Testis (tissue), 3 donors: Measurements from ENCODE around the gene KLHL9. TPM values are rescaled to one million over a fixed set of nuclear protein-coding genes. Genes with fewer than 3 reads are reported as not detected.

ENCODE experiments used
- polyA plus RNA-seq: library from polyadenylated mRNA; stranded (reverse); fragments of 350-450 nt; fragmentation: Illumina TruSeq; extraction: RNeasy Lipid Tissue Mini Kit (QIAGEN cat#74804); gene quantifications from one replicate; pipeline ENCODE4 v1.2.3, GENCODE V29; 2014; ENCODE audit warnings: low read depth, low replicate concordance; ENCODE audit not compliant: insufficient read depth
- total RNA-seq, 2 donors: library from RNA; depleted of rRNA; stranded (reverse); fragments of >200 nt; gene quantifications; one replicate each; pipeline ENCODE4 v1.2.3, GENCODE V29; 2016

KLHL9 gene
- total and polyA plus RNA-seq, 3 donors from 2014 or later: 12.7 to 19.3 (median 17.4) TPM

Other genes with a start within 250 kb of the KLHL9 start
- gene IFNW1, start 193.6 kb downstream of the KLHL9 start, total RNA-seq: not detected
- gene IFNW1, start 193.6 kb downstream of the KLHL9 start, polyA plus RNA-seq: not detected
- not detected for gene IFNA21, start 168.7 kb downstream of the KLHL9 start, total RNA-seq
- gene IFNA21, start 168.7 kb downstream of the KLHL9 start, polyA plus RNA-seq: not detected
- gene IFNA4, start 147.8 kb downstream of the KLHL9 start, total RNA-seq: not detected
- not detected for gene IFNA4, start 147.8 kb downstream of the KLHL9 start, polyA plus RNA-seq
- gene IFNA7, start 133.2 kb downstream of the KLHL9 start, total RNA-seq: not detected
- not detected for gene IFNA7, start 133.2 kb downstream of the KLHL9 start, polyA plus RNA-seq
- not detected for gene IFNA10, start 128.3 kb downstream of the KLHL9 start, total RNA-seq
- not detected for gene IFNA10, start 128.3 kb downstream of the KLHL9 start, polyA plus RNA-seq
- gene IFNA16, start 118.1 kb downstream of the KLHL9 start, total RNA-seq: not detected
- gene IFNA16, start 118.1 kb downstream of the KLHL9 start, polyA plus RNA-seq: not detected
- gene IFNA17, start 107.2 kb downstream of the KLHL9 start, total RNA-seq: not detected
- not detected for gene IFNA17, start 107.2 kb downstream of the KLHL9 start, polyA plus RNA-seq
- gene IFNA14, start 95.4 kb downstream of the KLHL9 start, total RNA-seq: not detected
- gene IFNA14, start 95.4 kb downstream of the KLHL9 start, polyA plus RNA-seq: not detected
- not detected for gene IFNA5, start 30.1 kb downstream of the KLHL9 start, total RNA-seq
- not detected for gene IFNA5, start 30.1 kb downstream of the KLHL9 start, polyA plus RNA-seq
- under 1 TPM in 1 of 2 donors, not detected in 1; 0.39 TPM for gene IFNA6, start 15.5 kb upstream of the KLHL9 start, total RNA-seq
- gene IFNA6, start 15.5 kb upstream of the KLHL9 start, polyA plus RNA-seq: not detected
- 1 to 10 TPM in 1 of 2 donors, under 1 TPM in 1; 0.63 to 1.9 TPM for gene IFNA13, start 32.7 kb upstream of the KLHL9 start, total RNA-seq
- gene IFNA13, start 32.7 kb upstream of the KLHL9 start, polyA plus RNA-seq: not detected
- 1 to 10 TPM; 1.2 to 1.3 TPM for gene IFNA2, start 50.0 kb upstream of the KLHL9 start, total RNA-seq
- gene IFNA2, start 50.0 kb upstream of the KLHL9 start, polyA plus RNA-seq: not detected
- gene IFNA8, start 73.7 kb upstream of the KLHL9 start, total RNA-seq: not detected
- not detected for gene IFNA8, start 73.7 kb upstream of the KLHL9 start, polyA plus RNA-seq
- not detected for gene IFNA1, start 105.0 kb upstream of the KLHL9 start, total RNA-seq
- gene IFNA1, start 105.0 kb upstream of the KLHL9 start, polyA plus RNA-seq: not detected
- gene IFNE, start 146.9 kb upstream of the KLHL9 start, total RNA-seq: under 1 TPM in 1 of 2 donors, not detected in 1; 0.47 TPM
- not detected for gene IFNE, start 146.9 kb upstream of the KLHL9 start, polyA plus RNA-seq